ENCODE measurements around the gene MCM8.

DNA sequence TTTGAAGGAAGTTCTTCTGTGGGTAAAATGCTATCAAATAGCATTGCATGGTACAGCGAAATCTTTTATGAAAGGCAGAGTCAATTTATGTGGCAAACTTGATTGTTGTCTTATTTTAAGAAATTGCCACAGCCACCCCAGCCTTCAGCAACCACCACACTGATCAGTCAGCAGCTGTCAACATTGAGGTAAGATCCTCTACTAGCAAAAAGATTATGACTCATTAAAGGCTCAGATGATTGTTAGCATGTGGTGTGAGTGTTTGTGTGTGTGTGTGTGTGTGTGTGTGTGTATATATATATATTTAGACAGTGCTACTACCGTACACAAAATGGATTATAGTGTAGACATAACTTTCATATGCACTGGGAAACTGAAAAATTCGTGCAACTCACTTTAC lies 75.6 kb downstream of the MCM8 start:
- TF ChIP-seq, protein P1, sequence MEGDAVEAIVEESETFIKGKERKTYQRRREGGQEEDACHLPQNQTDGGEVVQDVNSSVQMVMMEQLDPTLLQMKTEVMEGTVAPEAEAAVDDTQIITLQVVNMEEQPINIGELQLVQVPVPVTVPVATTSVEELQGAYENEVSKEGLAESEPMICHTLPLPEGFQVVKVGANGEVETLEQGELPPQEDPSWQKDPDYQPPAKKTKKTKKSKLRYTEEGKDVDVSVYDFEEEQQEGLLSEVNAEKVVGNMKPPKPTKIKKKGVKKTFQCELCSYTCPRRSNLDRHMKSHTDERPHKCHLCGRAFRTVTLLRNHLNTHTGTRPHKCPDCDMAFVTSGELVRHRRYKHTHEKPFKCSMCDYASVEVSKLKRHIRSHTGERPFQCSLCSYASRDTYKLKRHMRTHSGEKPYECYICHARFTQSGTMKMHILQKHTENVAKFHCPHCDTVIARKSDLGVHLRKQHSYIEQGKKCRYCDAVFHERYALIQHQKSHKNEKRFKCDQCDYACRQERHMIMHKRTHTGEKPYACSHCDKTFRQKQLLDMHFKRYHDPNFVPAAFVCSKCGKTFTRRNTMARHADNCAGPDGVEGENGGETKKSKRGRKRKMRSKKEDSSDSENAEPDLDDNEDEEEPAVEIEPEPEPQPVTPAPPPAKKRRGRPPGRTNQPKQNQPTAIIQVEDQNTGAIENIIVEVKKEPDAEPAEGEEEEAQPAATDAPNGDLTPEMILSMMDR (IDR thresholded peaks at IDR 0.05), result no peak
- no peak for TF ChIP-seq POLR2A (IDR thresholded peaks at IDR 0.05)

Data from thyroid gland (tissue), 4 donors.